GM10248 (cell line): ENCODE measurements around the gene SF3B6.

Experiments used
- CTCF ChIA-PET: fragments of 300-600 bp; sonication (Branson Sonifier 250); formaldehyde crosslinking; extraction: SDS; loops from one replicate; lab custom pipeline; 2021; ENCODE audit warnings: antibody characterized with exemption; lab: Yijun Ruan, JAX
- POLR2A ChIA-PET: fragments of 350-650 bp; sonication (Branson Sonifier 250); formaldehyde crosslinking; extraction: SDS; loops from one replicate; lab custom pipeline; 2020; ENCODE audit warnings: antibody characterized with exemption; lab: Yijun Ruan, JAX
- DNase-seq: peaks from one replicate; pipeline ENCODE4 v3.0.0; 2012; ENCODE audit errors: extremely low spot score
- TF ChIP-seq, protein P1 (sequence below): IDR thresholded peaks from 2 replicates; pipeline ENCODE4 v1.5.1; 2012; ENCODE audit warnings: mild to moderate bottlenecking, low read depth; ENCODE audit errors: extremely low read depth, missing control alignments, control extremely low read depth

The SF3B6 gene

DNA sequence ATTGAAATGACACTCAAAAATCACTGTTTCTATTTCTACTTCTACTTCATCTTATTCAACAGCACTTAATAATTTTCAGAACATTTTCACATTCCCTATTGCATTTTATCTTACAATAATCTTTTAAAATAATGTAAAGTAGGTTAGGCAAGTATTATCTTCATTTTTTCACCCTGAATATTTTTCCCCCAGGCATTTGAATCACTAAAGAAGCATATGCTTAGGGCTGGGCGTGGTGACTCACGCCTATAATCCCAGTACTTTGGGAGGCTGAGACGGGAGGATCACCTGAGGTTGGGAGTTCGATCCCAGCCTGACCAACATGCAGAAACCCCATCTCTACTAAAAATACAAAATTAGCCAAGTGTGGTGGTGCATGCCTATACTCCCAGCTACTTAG is 35.6 kb downstream of the SF3B6 start:
- TF ChIP-seq, protein P1, sequence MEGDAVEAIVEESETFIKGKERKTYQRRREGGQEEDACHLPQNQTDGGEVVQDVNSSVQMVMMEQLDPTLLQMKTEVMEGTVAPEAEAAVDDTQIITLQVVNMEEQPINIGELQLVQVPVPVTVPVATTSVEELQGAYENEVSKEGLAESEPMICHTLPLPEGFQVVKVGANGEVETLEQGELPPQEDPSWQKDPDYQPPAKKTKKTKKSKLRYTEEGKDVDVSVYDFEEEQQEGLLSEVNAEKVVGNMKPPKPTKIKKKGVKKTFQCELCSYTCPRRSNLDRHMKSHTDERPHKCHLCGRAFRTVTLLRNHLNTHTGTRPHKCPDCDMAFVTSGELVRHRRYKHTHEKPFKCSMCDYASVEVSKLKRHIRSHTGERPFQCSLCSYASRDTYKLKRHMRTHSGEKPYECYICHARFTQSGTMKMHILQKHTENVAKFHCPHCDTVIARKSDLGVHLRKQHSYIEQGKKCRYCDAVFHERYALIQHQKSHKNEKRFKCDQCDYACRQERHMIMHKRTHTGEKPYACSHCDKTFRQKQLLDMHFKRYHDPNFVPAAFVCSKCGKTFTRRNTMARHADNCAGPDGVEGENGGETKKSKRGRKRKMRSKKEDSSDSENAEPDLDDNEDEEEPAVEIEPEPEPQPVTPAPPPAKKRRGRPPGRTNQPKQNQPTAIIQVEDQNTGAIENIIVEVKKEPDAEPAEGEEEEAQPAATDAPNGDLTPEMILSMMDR: no peak
- POLR2A ChIA-PET: no interaction called here
- DNase-seq: no peak
- CTCF ChIA-PET: no interaction called here

DNA sequence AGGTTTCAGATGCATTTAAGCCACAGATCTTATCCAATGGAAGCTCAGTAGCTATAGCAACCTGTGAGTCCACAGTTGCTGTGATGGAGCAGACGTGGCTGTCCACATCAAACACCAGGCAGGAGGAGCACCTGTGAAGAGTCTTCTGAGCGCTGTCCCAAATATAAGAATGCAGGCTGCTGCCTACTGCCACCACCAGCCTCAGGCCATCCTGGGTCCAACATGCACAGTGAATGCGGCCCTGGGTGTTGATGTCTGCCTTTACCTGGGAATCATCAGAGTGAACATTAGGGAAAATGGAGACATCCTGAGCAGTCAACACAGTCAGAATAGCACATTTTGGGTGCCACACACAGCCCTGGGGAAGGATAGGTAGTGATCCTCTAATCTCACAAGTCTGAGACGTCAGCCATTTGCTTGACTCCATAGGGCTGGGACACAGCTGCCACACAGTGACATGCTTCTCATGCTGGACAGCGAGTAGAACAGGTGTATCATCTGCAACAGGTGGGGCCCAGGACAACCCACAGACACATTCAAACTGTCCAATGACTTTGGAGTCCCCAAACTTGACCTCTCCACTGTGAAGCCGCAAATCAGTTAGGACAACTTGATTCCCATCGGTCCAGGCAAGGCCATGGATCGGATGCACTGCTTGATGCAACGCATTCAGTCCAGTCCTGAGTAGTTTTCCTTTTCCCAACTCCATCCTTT is 37.2 kb downstream of the SF3B6 start:
- no peak for DNase-seq
- POLR2A ChIA-PET: interaction anchor here (1.0 kb wide), 1 partner anchor 9 kb away, joined by 3 read pairs; no protein-coding TSS in a partner anchor
- CTCF ChIA-PET: interaction anchor here (1.3 kb wide), 1 partner anchor 21 kb away, joined by 3 read pairs; no protein-coding TSS in a partner anchor
- TF ChIP-seq, protein P1: no peak

DNA sequence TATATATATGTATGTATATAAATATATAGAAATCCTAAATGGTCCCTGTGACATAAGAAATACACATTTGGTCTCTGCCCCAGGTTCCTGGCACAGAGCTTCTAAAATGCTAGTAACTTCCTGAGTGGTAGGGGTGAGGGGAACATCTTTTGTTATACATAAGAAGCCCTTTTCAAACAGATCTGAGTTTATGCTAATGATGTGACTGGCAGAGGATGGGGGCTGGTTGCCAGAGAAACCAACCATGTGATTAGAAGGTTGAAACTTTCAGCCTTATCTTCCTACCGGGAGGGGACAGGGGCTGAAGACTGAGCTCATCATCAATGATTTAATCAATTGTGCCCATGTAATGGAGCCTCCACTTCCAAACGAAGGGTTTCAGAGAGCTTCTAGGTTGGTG is 49.9 kb downstream of the SF3B6 start:
- TF ChIP-seq, protein P1: no peak
- no peak for DNase-seq
- ChIA-PET CTCF (interaction anchor here (0.8 to 1.7 kb wide), 5 partner anchors 10 to 99 kb away, joined by 3 to 5 read pairs (median 4); partner anchors contain the start of genes ATAD2B and TP53I3), POLR2A (no interaction called here)

GRCh38 chr2:24024996-24025663 is 51.0 kb downstream of the SF3B6 start:
- ChIA-PET CTCF (interaction anchor here (0.8 to 1.7 kb wide), 3 partner anchors 7 to 59 kb away, joined by 3 to 5 read pairs (median 5); partner anchors contain the start of gene TP53I3), POLR2A (interaction anchor here (0.6 kb wide), 1 partner anchor 12 kb away, joined by 4 read pairs; no protein-coding TSS in a partner anchor)
- TF ChIP-seq, protein P1: no peak
- DNase-seq: no peak

GRCh38 chr2:24024018-24024417 is 52.1 kb downstream of the SF3B6 start:
- TF ChIP-seq, protein P1: no peak
- no peak for DNase-seq
- ChIA-PET POLR2A (no interaction called here), CTCF (interaction anchor here (0.8 to 2.5 kb wide), 3 partner anchors 9 to 61 kb away, joined by 3 to 8 read pairs (median 4); partner anchors contain the start of gene TP53I3)

DNA sequence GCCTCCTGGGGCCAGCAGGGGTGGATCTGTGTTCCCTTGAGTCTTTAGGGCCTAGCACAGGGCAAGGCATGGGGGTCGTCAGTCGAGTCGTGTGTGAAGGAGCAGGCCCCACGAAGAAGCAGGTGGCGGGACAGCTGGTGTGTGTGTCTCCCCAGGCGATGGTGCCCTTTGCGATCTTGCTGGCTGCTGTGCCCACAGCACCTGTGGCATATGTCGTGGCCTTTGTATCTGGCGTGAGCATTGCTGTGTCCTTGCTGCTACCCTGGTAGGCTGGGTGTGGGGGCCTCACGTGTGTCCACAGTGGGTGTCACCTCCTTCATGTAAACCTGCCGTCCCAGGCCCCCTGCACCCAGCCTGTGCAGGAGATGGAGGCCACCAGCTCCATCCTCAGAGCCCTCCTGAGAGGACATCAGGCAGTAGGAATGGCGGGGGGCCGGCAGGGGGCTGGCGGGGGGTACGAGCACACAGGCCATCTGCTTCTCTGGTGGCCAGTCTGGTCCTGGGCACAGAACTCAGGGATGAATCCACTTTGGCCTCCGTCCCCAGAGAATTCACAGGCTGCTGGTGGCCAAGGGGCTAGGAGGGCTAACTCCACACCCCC is 53.1 kb downstream of the SF3B6 start:
- no peak for DNase-seq
- ChIA-PET CTCF (interaction anchor here (0.9 to 2.5 kb wide), 2 partner anchors 11 to 62 kb away, joined by 4 to 8 read pairs; partner anchors contain the start of gene TP53I3), POLR2A (no interaction called here)
- TF ChIP-seq, protein P1: no peak
